H9 (cell line): ENCODE measurements around the gene KLHL10. TPM values are rescaled to one million over a fixed set of nuclear protein-coding genes. Genes with fewer than 3 reads are reported as not detected.
A peak's percentile ranks its signal among the peaks of the same experiment; 100 is the strongest.

Experiments used
- DNase-seq: peaks from one replicate; pipeline ENCODE4 v3.0.0-alpha.2; 2017
- H2AFZ ChIP-seq: one replicate; pipeline ENCODE4 v1.6.1; 2013; ENCODE audit warnings: mild to moderate bottlenecking, low read length, control low read depth, moderate library complexity
- H2AK5ac ChIP-seq: 2 replicates; pipeline ENCODE4 v1.6.1; 2013; ENCODE audit warnings: low read length, control low read depth, mixed read lengths; ENCODE audit not compliant: insufficient read length
- H2BK120ac ChIP-seq: one replicate; pipeline ENCODE4 v1.6.1; 2013; ENCODE audit warnings: low read depth, mild to moderate bottlenecking, low read length, control low read depth, inconsistent platforms; ENCODE audit not compliant: poor library complexity, severe bottlenecking
- H2BK12ac ChIP-seq: 2 replicates; pipeline ENCODE4 v1.6.1; 2013; ENCODE audit warnings: low read length, control low read depth, mixed read lengths, low read depth; ENCODE audit not compliant: insufficient read length
- H2BK15ac ChIP-seq: 2 replicates; pipeline ENCODE4 v1.6.1; 2013; ENCODE audit warnings: low read depth, low read length, control low read depth
- H2BK20ac ChIP-seq: one replicate; pipeline ENCODE4 v1.6.1; 2013; ENCODE audit warnings: low read depth, mild to moderate bottlenecking, low read length, control low read depth, inconsistent platforms; ENCODE audit not compliant: poor library complexity, severe bottlenecking
- H2BK5ac ChIP-seq: 2 replicates; pipeline ENCODE4 v1.6.1; 2013; ENCODE audit warnings: low read length, control low read depth, mixed read lengths; ENCODE audit not compliant: insufficient read length
- H3K14ac ChIP-seq: 2 replicates; pipeline ENCODE4 v1.6.1; 2013; ENCODE audit warnings: low read length, control low read depth; ENCODE audit not compliant: insufficient read depth
- H3K18ac ChIP-seq: 2 replicates; pipeline ENCODE4 v1.6.1; 2013; ENCODE audit warnings: low read depth, mild to moderate bottlenecking, mixed read lengths, low read length, control low read depth; ENCODE audit not compliant: insufficient read length
- H3K23ac ChIP-seq: 2 replicates; pipeline ENCODE4 v1.6.1; 2013; ENCODE audit warnings: low read length, control low read depth, mixed read lengths, low read depth; ENCODE audit not compliant: insufficient read length
- H3K23me2 ChIP-seq: 2 replicates; pipeline ENCODE4 v1.6.1; 2013; ENCODE audit warnings: low read depth, mild to moderate bottlenecking, mixed read lengths, low read length, control low read depth; ENCODE audit not compliant: insufficient read length, poor library complexity, severe bottlenecking
- H3K27ac ChIP-seq: 2 replicates; pipeline ENCODE4 v1.5.1; 2013; ENCODE audit warnings: low read length, control low read depth, mixed read lengths, low read depth; ENCODE audit not compliant: insufficient read length
- H3K27me3 ChIP-seq: 2 replicates; pipeline ENCODE4 v1.6.1; 2013; ENCODE audit warnings: low read length, control low read depth, inconsistent platforms; ENCODE audit not compliant: insufficient read depth
- H3K4ac ChIP-seq: 2 replicates; pipeline ENCODE4 v1.6.1; 2013; ENCODE audit warnings: low read depth, mild to moderate bottlenecking, control low read depth, inconsistent platforms, low read length, moderate library complexity
- H3K4me1 ChIP-seq: 2 replicates; pipeline ENCODE4 v1.6.1; 2013; ENCODE audit warnings: low read length, control low read depth, inconsistent platforms; ENCODE audit not compliant: insufficient read depth
- H3K4me2 ChIP-seq: 2 replicates; pipeline ENCODE4 v1.6.1; 2013; ENCODE audit warnings: low read length, control low read depth, mixed read lengths; ENCODE audit not compliant: insufficient read length, insufficient read depth
- H3K56ac ChIP-seq: 2 replicates; pipeline ENCODE4 v1.6.1; 2013; ENCODE audit warnings: low read depth, mild to moderate bottlenecking, mixed read lengths, low read length, control low read depth; ENCODE audit not compliant: insufficient read length
- H3K79me1 ChIP-seq: 2 replicates; pipeline ENCODE4 v1.6.1; 2013; ENCODE audit warnings: low read depth, mild to moderate bottlenecking, moderate library complexity, low read length, control low read depth, inconsistent platforms; ENCODE audit not compliant: insufficient read depth, poor library complexity, severe bottlenecking
- H3K79me2 ChIP-seq: 2 replicates; pipeline ENCODE4 v1.6.1; 2013; ENCODE audit warnings: low read length, control low read depth, inconsistent platforms; ENCODE audit not compliant: insufficient read depth
- H3K9ac ChIP-seq: 2 replicates; pipeline ENCODE4 v1.6.1; 2013; ENCODE audit warnings: low read length, control low read depth, mixed read lengths; ENCODE audit not compliant: insufficient read length; ENCODE audit errors: extremely low read depth
- H3K9me3 ChIP-seq: one replicate; pipeline ENCODE4 v1.6.1; 2013; ENCODE audit warnings: low read depth, low read length, inconsistent platforms; ENCODE audit not compliant: control insufficient read depth
- H3T11ph ChIP-seq: one replicate; pipeline ENCODE4 v1.6.1; 2013; ENCODE audit warnings: mild to moderate bottlenecking, low read length, control low read depth, inconsistent platforms
- H4K20me1 ChIP-seq: one replicate; pipeline ENCODE4 v1.6.1; 2013; ENCODE audit not compliant: control insufficient read depth, insufficient read length, insufficient read depth
- H4K5ac ChIP-seq: 2 replicates; pipeline ENCODE4 v1.6.1; 2013; ENCODE audit warnings: low read depth, mild to moderate bottlenecking, mixed read lengths, low read length, control low read depth; ENCODE audit not compliant: insufficient read length
- H4K8ac ChIP-seq: replicated peaks from 2 replicates; pipeline ENCODE4 v1.6.1; 2013; ENCODE audit warnings: low read length, control low read depth, mixed read lengths, low read depth; ENCODE audit not compliant: insufficient read length
- H4K91ac ChIP-seq: 2 replicates; pipeline ENCODE4 v1.6.1; 2013; ENCODE audit warnings: low read depth, mild to moderate bottlenecking, moderate library complexity, mixed read lengths, low read length, control low read depth; ENCODE audit not compliant: insufficient read length
- H3K27ac Mint-ChIP-seq, 3 experiments: 2 replicates in 2 of 3; 3 replicates in 1 of 3; pipeline ENCODE4 v1.8.0; 2020 to 2021; ENCODE audit warnings: mixed read lengths in 3 of 3, mild to moderate bottlenecking in 1 of 3, moderate library complexity in 1 of 3
- H3K27me3 Mint-ChIP-seq: 2 replicates; pipeline ENCODE4 v1.8.0; 2021; ENCODE audit warnings: low read depth, mild to moderate bottlenecking, moderate library complexity, mixed read lengths
- H3K36me3 Mint-ChIP-seq, 3 experiments: 2 replicates in 2 of 3; 3 replicates in 1 of 3; pipeline ENCODE4 v1.8.0; 2020 to 2021; ENCODE audit warnings: low read depth in 3 of 3, mixed read lengths in 3 of 3; ENCODE audit not compliant: insufficient read depth in 1 of 3
- H3K4me1 Mint-ChIP-seq, 2 experiments: 2 replicates each; pipeline ENCODE4 v1.8.0; 2020; ENCODE audit warnings: mixed read lengths in 2 of 2
- H3K4me3 Mint-ChIP-seq, 2 experiments: 2 replicates in 1 of 2; 3 replicates in 1 of 2; pipeline ENCODE4 v1.8.0; 2020 to 2021; ENCODE audit warnings: mild to moderate bottlenecking in 2 of 2, mixed read lengths in 2 of 2, moderate library complexity in 1 of 2
- H3K9me3 Mint-ChIP-seq, 2 experiments: 2 replicates in 1 of 2; 3 replicates in 1 of 2; pipeline ENCODE4 v1.8.0; 2020; ENCODE audit warnings: mild to moderate bottlenecking in 2 of 2, mixed read lengths in 2 of 2, moderate library complexity in 1 of 2
- WGBS: extraction: QIAGEN DNeasy Blood & Tissue Kit; methylation state at CpG from one replicate; pipeline ENCODE4 v1.1.7; 2013; ENCODE audit warnings: missing lambda C conversion rate, low lambda C conversion rate, mixed read lengths; ENCODE audit not compliant: insufficient read length; ENCODE audit errors: extremely low coverage; 5-methylcytosine and 5-hydroxymethylcytosine counted together
- total RNA-seq: library from RNA; stranded (reverse); gene quantifications from 2 replicates; pipeline ENCODE4 v1.2.1, GENCODE V29; 2021
- TF ChIP-seq, protein P1 (sequence below): fragments of 200-600 bp; sonication (generic); conservative IDR thresholded peaks from 3 replicates; pipeline ENCODE4 v1.8.0; 2021; ENCODE audit warnings: antibody characterized with exemption, mild to moderate bottlenecking

The KLHL10 gene
- total RNA-seq, 1 experiment from 2014 or later: 0.46 TPM

DNA sequence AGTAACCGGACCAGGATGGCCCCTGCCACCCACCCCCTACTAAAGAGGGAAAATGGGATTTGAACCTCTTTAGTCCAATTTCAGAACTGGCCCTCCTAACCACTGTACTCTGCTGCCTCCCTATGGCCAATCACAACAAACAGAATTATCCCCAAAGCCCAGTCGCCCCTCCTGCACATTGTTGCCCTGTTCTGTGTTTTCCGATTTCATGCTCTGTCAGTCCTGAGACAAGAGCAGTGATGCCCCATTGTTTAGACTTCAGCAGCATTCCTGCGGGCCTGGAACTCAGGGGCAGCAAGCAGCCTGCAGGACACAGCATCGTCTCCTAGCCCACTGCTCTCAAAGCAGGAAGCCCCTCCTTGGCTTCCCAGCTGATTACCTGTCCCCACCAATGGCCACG lies 48.1 kb downstream of the KLHL10 start:
- H2AK5ac ChIP-seq: no peak overlapping the region
- H2BK20ac ChIP-seq: no peak overlapping the region
- H2BK15ac ChIP-seq: no peak overlapping the region
- no peaks in the 10 kb centered on the region; the same call in 1 of the 2 replicates for H3K27me3 Mint-ChIP-seq
- no peaks in the 10 kb centered on the region for H4K20me1 ChIP-seq
- H3K4me1 Mint-ChIP-seq: peaks cover 0 to 9% of the 10 kb centered on the region in 2 experiments; a peak in 3 of 4 replicates
- no peak overlapping the region for H3K4me2 ChIP-seq
- no CpG with 5 or more reads among the region's 6 CpGs for WGBS
- no peak overlapping the region for H3T11ph ChIP-seq
- no peak overlapping the region for H3K4ac ChIP-seq
- H4K5ac ChIP-seq: no peak overlapping the region
- H3K56ac ChIP-seq: no peak overlapping the region
- no peak overlapping the region for H2AFZ ChIP-seq
- no peak overlapping the region for H3K4me3 Mint-ChIP-seq
- H2BK5ac ChIP-seq: no peak overlapping the region
- no peak overlapping the region for H2BK12ac ChIP-seq
- H4K91ac ChIP-seq: no peak overlapping the region
- H3K23me2 ChIP-seq: no peaks in the 10 kb centered on the region
- no peak overlapping the region for H3K23ac ChIP-seq
- H3K18ac ChIP-seq: no peak overlapping the region
- no peaks in the 10 kb centered on the region for H3K27me3 ChIP-seq
- no peaks in the 10 kb centered on the region for H3K79me1 ChIP-seq
- peaks cover 57 to 88% (median 82%) of the 10 kb centered on the region in 3 experiments for H3K36me3 Mint-ChIP-seq
- H3K27ac ChIP-seq: no peak overlapping the region
- no peaks in the 10 kb centered on the region for H3K4me1 ChIP-seq
- no peak overlapping the region for H4K8ac ChIP-seq
- no peak overlapping the region for H2BK120ac ChIP-seq
- no peaks in the 10 kb centered on the region for H3K9me3 ChIP-seq
- H3K27ac Mint-ChIP-seq: peak overlapping the region in 1 of 3 experiments; percentile 15; a peak in 2 of 7 replicates
- TF ChIP-seq, protein P1, sequence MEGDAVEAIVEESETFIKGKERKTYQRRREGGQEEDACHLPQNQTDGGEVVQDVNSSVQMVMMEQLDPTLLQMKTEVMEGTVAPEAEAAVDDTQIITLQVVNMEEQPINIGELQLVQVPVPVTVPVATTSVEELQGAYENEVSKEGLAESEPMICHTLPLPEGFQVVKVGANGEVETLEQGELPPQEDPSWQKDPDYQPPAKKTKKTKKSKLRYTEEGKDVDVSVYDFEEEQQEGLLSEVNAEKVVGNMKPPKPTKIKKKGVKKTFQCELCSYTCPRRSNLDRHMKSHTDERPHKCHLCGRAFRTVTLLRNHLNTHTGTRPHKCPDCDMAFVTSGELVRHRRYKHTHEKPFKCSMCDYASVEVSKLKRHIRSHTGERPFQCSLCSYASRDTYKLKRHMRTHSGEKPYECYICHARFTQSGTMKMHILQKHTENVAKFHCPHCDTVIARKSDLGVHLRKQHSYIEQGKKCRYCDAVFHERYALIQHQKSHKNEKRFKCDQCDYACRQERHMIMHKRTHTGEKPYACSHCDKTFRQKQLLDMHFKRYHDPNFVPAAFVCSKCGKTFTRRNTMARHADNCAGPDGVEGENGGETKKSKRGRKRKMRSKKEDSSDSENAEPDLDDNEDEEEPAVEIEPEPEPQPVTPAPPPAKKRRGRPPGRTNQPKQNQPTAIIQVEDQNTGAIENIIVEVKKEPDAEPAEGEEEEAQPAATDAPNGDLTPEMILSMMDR: peak; percentile 46
- no peaks in the 10 kb centered on the region for H3K9me3 Mint-ChIP-seq
- DNase-seq: no peak
- H3K9ac ChIP-seq: no peak overlapping the region
- no peaks in the 10 kb centered on the region for H3K79me2 ChIP-seq
- no peak overlapping the region for H3K14ac ChIP-seq
